Nephron (organoid): Measurements from ENCODE around the gene NCAM2.

Experiments used
- H3K27ac Mint-ChIP-seq, 3 experiments: 2 replicates each; pipeline ENCODE4 v1.8.0; 2020; ENCODE audit warnings: mixed read lengths in 3 of 3, mild to moderate bottlenecking in 2 of 3, moderate library complexity in 1 of 3
- H3K27me3 Mint-ChIP-seq: 2 replicates; pipeline ENCODE4 v1.8.0; 2021; ENCODE audit warnings: low read depth, mild to moderate bottlenecking, moderate library complexity, mixed read lengths
- H3K36me3 Mint-ChIP-seq: 2 replicates; pipeline ENCODE4 v1.8.0; 2020; ENCODE audit warnings: low read depth, mixed read lengths
- H3K4me1 Mint-ChIP-seq: 2 replicates; pipeline ENCODE4 v1.8.0; 2020; ENCODE audit warnings: mixed read lengths
- H3K4me3 Mint-ChIP-seq, 3 experiments: 2 replicates each; pipeline ENCODE4 v1.8.0; 2020; ENCODE audit warnings: mild to moderate bottlenecking in 3 of 3, mixed read lengths in 3 of 3, moderate library complexity in 2 of 3
- H3K9me3 Mint-ChIP-seq: 2 replicates; pipeline ENCODE4 v1.8.0; 2020; ENCODE audit warnings: mixed read lengths
- CTCF ChIP-seq, 3 experiments: fragments of 200-600 bp; sonication (generic); IDR thresholded peaks; one replicate each; pipeline ENCODE4 v1.5.0; 2021; ENCODE audit warnings: antibody characterized with exemption in 3 of 3; ENCODE audit not compliant: unreplicated experiment in 3 of 3

Gene NCAM2

GRCh38 chr21:21247424-21247823, 249.2 kb downstream of the NCAM2 start:
- H3K4me1 Mint-ChIP-seq, result no peaks in the 10 kb centered on the region
- H3K4me3 Mint-ChIP-seq, result no peak overlapping the region
- H3K9me3 Mint-ChIP-seq, result no peaks in the 10 kb centered on the region
- H3K36me3 Mint-ChIP-seq, result no peaks in the 10 kb centered on the region
- H3K27me3 Mint-ChIP-seq, result no peaks in the 10 kb centered on the region
- H3K27ac Mint-ChIP-seq, result no peak overlapping the region
- no peak for TF ChIP-seq CTCF (IDR thresholded peaks at IDR 0.05; ENCODE audit: unreplicated experiment in 3 of 3)

GRCh38 chr21:21262048-21262447, 263.8 kb downstream of the NCAM2 start:
- no peaks in the 10 kb centered on the region for H3K36me3 Mint-ChIP-seq
- no peaks in the 10 kb centered on the region for H3K4me1 Mint-ChIP-seq
- H3K4me3 Mint-ChIP-seq, result no peak overlapping the region
- peaks cover 5% of the 10 kb centered on the region for H3K9me3 Mint-ChIP-seq
- H3K27me3 Mint-ChIP-seq, result no peaks in the 10 kb centered on the region
- TF ChIP-seq CTCF (IDR thresholded peaks at IDR 0.05; ENCODE audit: unreplicated experiment in 3 of 3), result no peak
- H3K27ac Mint-ChIP-seq, result no peak overlapping the region

GRCh38 chr21:21268061-21268471, 269.9 kb downstream of the NCAM2 start:
- no peaks in the 10 kb centered on the region for H3K9me3 Mint-ChIP-seq
- H3K36me3 Mint-ChIP-seq, result no peaks in the 10 kb centered on the region
- H3K4me1 Mint-ChIP-seq, result no peaks in the 10 kb centered on the region
- H3K4me3 Mint-ChIP-seq, result no peak overlapping the region
- no peak overlapping the region for H3K27ac Mint-ChIP-seq
- no peaks in the 10 kb centered on the region for H3K27me3 Mint-ChIP-seq
- no peak for TF ChIP-seq CTCF (IDR thresholded peaks at IDR 0.05; ENCODE audit: unreplicated experiment in 3 of 3)

- Mint-ChIP-seq H3K4me1 (no peaks in the 10 kb centered on the region), H3K27ac (no peak overlapping the region), H3K27me3 (no peaks in the 10 kb centered on the region), H3K4me3 (no peak overlapping the region), H3K9me3 (no peaks in the 10 kb centered on the region), H3K36me3 (no peaks in the 10 kb centered on the region)
- no peak for TF ChIP-seq CTCF (IDR thresholded peaks at IDR 0.05; ENCODE audit: unreplicated experiment in 3 of 3)
Measured at GRCh38 chr21:21268885-21269284, 270.7 kb downstream of the NCAM2 start.

- Mint-ChIP-seq H3K4me3 (no peak overlapping the region), H3K36me3 (no peaks in the 10 kb centered on the region), H3K9me3 (no peaks in the 10 kb centered on the region), H3K27ac (no peak overlapping the region), H3K27me3 (no peaks in the 10 kb centered on the region), H3K4me1 (no peaks in the 10 kb centered on the region)
- TF ChIP-seq CTCF (IDR thresholded peaks at IDR 0.05; ENCODE audit: unreplicated experiment in 3 of 3), result no peak
Measured at GRCh38 chr21:21279193-21279901, 281.1 kb downstream of the NCAM2 start.

GRCh38 chr21:21283810-21284209, 285.6 kb downstream of the NCAM2 start:
- H3K27me3 Mint-ChIP-seq, result no peaks in the 10 kb centered on the region
- no peaks in the 10 kb centered on the region for H3K36me3 Mint-ChIP-seq
- no peaks in the 10 kb centered on the region for H3K4me1 Mint-ChIP-seq
- no peaks in the 10 kb centered on the region for H3K9me3 Mint-ChIP-seq
- H3K4me3 Mint-ChIP-seq, result no peak overlapping the region
- no peak for TF ChIP-seq CTCF (IDR thresholded peaks at IDR 0.05; ENCODE audit: unreplicated experiment in 3 of 3)
- no peak overlapping the region for H3K27ac Mint-ChIP-seq
